ENCODE data around the gene CASP3. TPM values are rescaled to one million over a fixed set of nuclear protein-coding genes. Genes with fewer than 3 reads are reported as not detected.
A peak's percentile ranks its signal among the peaks of the same experiment; 100 is the strongest.

Gene CASP3
- total RNA-seq (10 to 100 TPM in 2 of 4 donors, 1 to 10 TPM in 2; 8.6 to 11.0 (median 10.2) TPM), polyA plus RNA-seq (10.5 TPM)
- long read RNA-seq, donor 1, transcript CASP3-206 (7 exons, 2,540 nt), result major isoform, 10 of 18 reads
- long read RNA-seq, donor 1, partial matches to known transcripts, result 0 of 18 reads
- long read RNA-seq, donor 1, other reads (novel, unspliced or antisense), result 3 of 18 reads
- long read RNA-seq, donor 2, partial matches to known transcripts, result 1 of 7 reads
- long read RNA-seq, donor 2, other reads (novel, unspliced or antisense), result 0 of 7 reads
- long read RNA-seq, donor 3, transcript CASP3-206 (7 exons, 2,540 nt), result major isoform, 29 of 47 reads
- long read RNA-seq, donor 3, transcript CASP3-201 (8 exons, 2,673 nt), result minor isoform, 9 of 47 reads
- long read RNA-seq, donor 3, partial matches to known transcripts, result 1 of 47 reads
- long read RNA-seq, donor 3, other reads (novel, unspliced or antisense), result 8 of 47 reads
- long read RNA-seq, donor 4, partial matches to known transcripts, result 0 of 5 reads
- long read RNA-seq, donor 4, other reads (novel, unspliced or antisense), result 1 of 5 reads

DNA sequence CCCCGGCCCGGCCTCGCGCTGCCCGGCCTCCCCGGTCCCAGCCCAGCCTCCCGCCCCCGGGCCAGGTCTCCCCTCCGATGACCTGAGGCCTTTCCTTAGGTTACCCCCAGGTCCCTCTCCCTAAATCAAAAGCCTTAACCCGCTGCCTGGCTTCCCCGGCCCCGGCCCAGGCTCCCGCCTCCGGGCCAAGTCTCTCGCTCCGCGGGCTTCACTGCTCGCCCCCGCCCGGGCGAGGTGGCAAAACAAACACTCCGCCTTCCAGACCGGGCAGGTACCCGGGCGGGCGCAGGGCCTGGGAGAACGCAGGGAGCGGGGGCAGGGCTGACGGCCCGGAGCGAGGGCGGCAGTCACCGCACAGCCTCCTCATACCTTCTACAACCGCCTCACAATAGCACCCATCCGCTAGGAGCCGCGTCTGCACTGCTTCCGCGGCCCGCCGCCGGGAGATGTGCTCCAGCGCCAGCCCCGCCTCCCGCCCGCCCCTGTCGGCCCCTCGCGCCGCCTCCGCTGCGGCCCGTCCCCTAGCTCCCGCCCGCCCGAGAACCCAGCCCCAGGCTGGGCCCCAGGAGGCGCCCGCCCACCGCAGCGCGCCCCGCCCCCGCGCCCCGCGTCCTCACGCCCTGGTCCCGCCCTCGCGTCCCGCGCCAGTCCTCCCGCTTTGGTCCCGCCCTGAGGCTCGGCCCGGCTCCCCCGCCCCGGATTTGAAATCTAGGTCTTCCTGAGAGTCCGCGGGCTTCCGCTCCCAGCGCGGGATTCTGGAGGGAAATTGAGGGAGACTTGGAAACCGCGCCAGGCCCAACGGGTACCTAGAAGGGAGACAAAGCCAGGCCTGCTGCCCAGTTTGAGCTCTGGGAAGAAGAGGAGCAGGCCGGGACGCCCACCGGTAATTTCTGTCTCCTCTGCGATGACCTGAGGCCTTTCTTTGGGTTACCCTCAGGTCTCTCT, at the start of gene CASP3, which contains the start of gene PRIMPOL:
Gene CASP3, minus strand, starts transcription at position 422 of the 945 bp plus-strand sequence. CDS start 10,994 bp downstream, outside the sequence.
Gene PRIMPOL, plus strand, starts transcription at position 713 of the 945 bp plus-strand sequence. CDS start 7,403 bp downstream, outside the sequence.
- Histone ChIP-seq H3K4me1 (ENCODE audit: control insufficient read depth, insufficient read depth, low read length) (peaks cover 7% of the 10 kb centered on the region), H3K27me3 (ENCODE audit: control insufficient read depth, insufficient read depth) (no peaks in the 10 kb centered on the region), H3K27ac (ENCODE audit: low read length) (peak within 1 kb of the TSS; percentile 97), H3K9me3 (ENCODE audit: control insufficient read depth, low read length) (no peaks in the 10 kb centered on the region), H3K4me3 (ENCODE audit: low read length) (peak within 1 kb of the TSS; percentile 93)
- ATAC-seq, result peak; percentile 98 to 99
- intact Hi-C loops (cut with DNase I), result loop anchor here in 1 of 4 donors (10.0 kb wide), 1 partner anchor 94 kb away; no protein-coding TSS in a partner anchor
- WGBS, result under 1% methylated on average over 90 of the region's 90 CpGs
- peak; percentile 97 to 99 (median 99) for DNase-seq

DNA sequence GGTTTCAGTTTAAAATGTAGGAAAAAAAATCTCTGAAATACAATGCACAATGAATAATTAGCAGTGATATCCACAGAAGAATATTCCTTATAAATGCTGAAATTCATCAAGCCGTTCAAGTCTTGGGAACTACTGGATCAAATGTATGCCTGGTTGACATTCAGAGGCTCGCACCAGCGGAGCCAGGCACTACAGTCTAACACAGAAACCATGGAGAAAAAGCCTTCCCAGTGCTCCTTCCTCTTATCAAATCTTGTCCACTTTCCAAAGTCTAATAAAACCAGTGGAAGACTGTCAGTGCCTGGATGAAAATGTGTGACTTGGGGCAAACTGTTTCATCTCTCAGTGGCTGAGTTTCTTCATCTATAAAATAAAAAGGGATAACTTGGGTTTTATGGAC, 48.7 kb upstream of the CASP3 start:
- H3K27ac ChIP-seq (ENCODE audit: low read length), result no peak overlapping the region
- WGBS, result 60% methylated on average over 3 of the region's 3 CpGs
- intact Hi-C loops (cut with DNase I), result no loop called here
- no peaks in the 10 kb centered on the region for H3K27me3 ChIP-seq (ENCODE audit: control insufficient read depth, insufficient read depth)
- no peaks in the 10 kb centered on the region for H3K9me3 ChIP-seq (ENCODE audit: control insufficient read depth, low read length)
- ATAC-seq (peak; percentile 37 to 73), DNase-seq (peak in 1 of 3 donors; percentile 67)
- H3K4me3 ChIP-seq (ENCODE audit: low read length), result peak overlapping the region; percentile 7
- H3K4me1 ChIP-seq (ENCODE audit: control insufficient read depth, insufficient read depth, low read length), result no peaks in the 10 kb centered on the region

- no peak overlapping the region for H3K27ac ChIP-seq (ENCODE audit: low read length)
- 53% methylated on average over 3 of the region's 3 CpGs for WGBS
- intact Hi-C loops (cut with DNase I), result no loop called here
- ATAC-seq (peak; percentile 43 to 46), DNase-seq (no peak)
- no peaks in the 10 kb centered on the region for H3K4me1 ChIP-seq (ENCODE audit: control insufficient read depth, insufficient read depth, low read length)
- no peaks in the 10 kb centered on the region for H3K9me3 ChIP-seq (ENCODE audit: control insufficient read depth, low read length)
- H3K4me3 ChIP-seq (ENCODE audit: low read length), result no peak overlapping the region
- H3K27me3 ChIP-seq (ENCODE audit: control insufficient read depth, insufficient read depth), result no peaks in the 10 kb centered on the region
Observed at GRCh38 chr4:184695178-184695896, 46.1 kb upstream of the CASP3 start.

DNA sequence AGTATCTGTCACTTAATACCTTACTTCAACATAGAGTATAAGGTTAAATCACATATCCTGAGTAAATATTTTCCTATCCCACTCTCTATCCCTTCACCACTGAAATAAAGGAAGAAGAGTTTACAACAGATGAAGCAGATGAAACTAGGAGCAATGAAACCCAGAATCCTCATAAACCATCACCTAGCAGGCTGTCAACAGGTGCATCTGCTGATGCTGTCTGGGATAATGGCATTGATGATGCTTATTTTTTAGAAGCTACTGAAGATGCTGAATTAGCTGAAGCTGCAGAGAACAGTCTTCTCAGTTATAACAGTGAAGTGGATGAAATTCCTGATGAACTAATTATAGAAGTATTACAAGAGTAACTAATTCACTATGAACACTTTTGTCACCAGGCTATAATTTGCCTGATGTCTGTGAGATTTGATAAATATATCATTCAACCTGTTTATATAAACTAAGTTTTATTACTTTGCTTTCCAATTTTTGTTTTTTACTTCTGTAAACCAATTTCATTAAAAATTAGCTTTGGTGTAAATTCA, 45.2 kb upstream of the CASP3 start:
- Histone ChIP-seq H3K4me3 (ENCODE audit: low read length) (no peak overlapping the region), H3K9me3 (ENCODE audit: control insufficient read depth, low read length) (no peaks in the 10 kb centered on the region), H3K27me3 (ENCODE audit: control insufficient read depth, insufficient read depth) (no peaks in the 10 kb centered on the region), H3K27ac (ENCODE audit: low read length) (no peak overlapping the region), H3K4me1 (ENCODE audit: control insufficient read depth, insufficient read depth, low read length) (no peaks in the 10 kb centered on the region)
- ATAC-seq (no peak), DNase-seq (no peak)
- intact Hi-C loops (cut with DNase I), result no loop called here

DNA sequence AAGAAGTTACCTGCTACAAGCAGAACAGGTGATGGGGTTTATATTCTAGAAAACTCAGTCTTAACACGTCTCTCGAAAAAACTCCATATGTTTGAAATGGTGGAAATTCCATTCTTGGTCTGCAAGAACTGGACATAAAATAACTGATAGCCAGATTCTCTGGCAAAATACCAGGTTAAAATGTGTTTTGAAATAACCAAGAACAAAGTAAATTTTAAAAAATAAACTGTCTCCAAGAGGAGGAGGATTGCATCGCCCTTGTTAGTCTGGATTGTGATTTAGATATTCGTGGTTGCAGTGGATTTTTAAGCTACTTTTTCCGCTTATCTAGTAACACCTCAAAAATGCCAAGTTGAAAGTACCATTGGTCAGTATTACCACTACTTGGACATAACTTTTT, 43.8 kb upstream of the CASP3 start:
- 83% methylated on average over 5 of the region's 5 CpGs for WGBS
- DNase-seq (no peak), ATAC-seq (no peak)
- Histone ChIP-seq H3K27me3 (ENCODE audit: control insufficient read depth, insufficient read depth) (no peaks in the 10 kb centered on the region), H3K9me3 (ENCODE audit: control insufficient read depth, low read length) (no peaks in the 10 kb centered on the region), H3K4me3 (ENCODE audit: low read length) (no peak overlapping the region), H3K27ac (ENCODE audit: low read length) (no peak overlapping the region), H3K4me1 (ENCODE audit: control insufficient read depth, insufficient read depth, low read length) (no peaks in the 10 kb centered on the region)
- intact Hi-C loops (cut with DNase I), result no loop called here

- no peak for DNase-seq
- Histone ChIP-seq H3K27me3 (ENCODE audit: control insufficient read depth, insufficient read depth) (no peaks in the 10 kb centered on the region), H3K4me3 (ENCODE audit: low read length) (no peak overlapping the region), H3K9me3 (ENCODE audit: control insufficient read depth, low read length) (no peaks in the 10 kb centered on the region), H3K27ac (ENCODE audit: low read length) (no peak overlapping the region), H3K4me1 (ENCODE audit: control insufficient read depth, insufficient read depth, low read length) (no peaks in the 10 kb centered on the region)
- intact Hi-C loops (cut with DNase I), result no loop called here
- 58% methylated on average over 5 of the region's 5 CpGs for WGBS
- ATAC-seq, result no peak
Observed at GRCh38 chr4:184689681-184690080, 40.4 kb upstream of the CASP3 start.

DNA sequence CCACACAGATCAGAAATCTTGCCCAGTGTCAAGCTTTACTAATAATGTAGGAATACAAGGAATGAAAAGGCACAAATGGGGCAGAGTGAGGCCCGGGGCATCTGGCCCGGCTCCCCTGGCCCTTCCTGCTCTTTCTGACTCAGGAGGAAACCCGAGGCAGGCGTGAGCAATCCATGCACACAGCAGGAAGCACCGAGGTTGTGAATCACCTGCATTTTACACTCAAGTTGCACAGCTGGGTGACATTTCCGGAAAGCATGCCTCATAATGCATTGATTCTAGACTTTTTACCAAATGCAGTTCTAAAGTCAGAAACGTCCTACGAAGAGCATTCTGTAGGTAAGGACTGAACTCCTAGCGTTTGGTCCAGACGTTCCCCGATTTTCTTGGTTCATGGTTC, 39.2 kb upstream of the CASP3 start:
- Histone ChIP-seq H3K27me3 (ENCODE audit: control insufficient read depth, insufficient read depth) (no peaks in the 10 kb centered on the region), H3K27ac (ENCODE audit: low read length) (no peak overlapping the region), H3K9me3 (ENCODE audit: control insufficient read depth, low read length) (no peaks in the 10 kb centered on the region), H3K4me1 (ENCODE audit: control insufficient read depth, insufficient read depth, low read length) (no peaks in the 10 kb centered on the region), H3K4me3 (ENCODE audit: low read length) (no peak overlapping the region)
- ATAC-seq, result no peak
- intact Hi-C loops (cut with DNase I), result no loop called here
- DNase-seq, result no peak
- 67% methylated on average over 11 of the region's 11 CpGs for WGBS

- no peak for ATAC-seq
Observed at GRCh38 chr4:184688005-184688404, 38.8 kb upstream of the CASP3 start.

GRCh38 chr4:184684491-184685189, 35.4 kb upstream of the CASP3 start:
- WGBS, result 66% methylated on average over 5 of the region's 5 CpGs
- H3K27ac ChIP-seq (ENCODE audit: low read length), result no peak overlapping the region
- peaks cover 2% of the 10 kb centered on the region for H3K4me1 ChIP-seq (ENCODE audit: control insufficient read depth, insufficient read depth, low read length)
- H3K4me3 ChIP-seq (ENCODE audit: low read length), result no peak overlapping the region
- ATAC-seq (peak in 1 of 2 donors; percentile 69), DNase-seq (no peak)
- intact Hi-C loops (cut with DNase I), result no loop called here
- H3K27me3 ChIP-seq (ENCODE audit: control insufficient read depth, insufficient read depth), result no peaks in the 10 kb centered on the region
- H3K9me3 ChIP-seq (ENCODE audit: control insufficient read depth, low read length), result no peaks in the 10 kb centered on the region

More at GRCh38 chr4:184688005-184688404, 38.8 kb upstream of the CASP3 start:
- 49% methylated on average over 3 of the region's 3 CpGs for WGBS
- H3K9me3 ChIP-seq (ENCODE audit: control insufficient read depth, low read length), result no peaks in the 10 kb centered on the region
- no peak overlapping the region for H3K27ac ChIP-seq (ENCODE audit: low read length)
- DNase-seq, result no peak
- intact Hi-C loops (cut with DNase I), result no loop called here
- no peak overlapping the region for H3K4me3 ChIP-seq (ENCODE audit: low read length)
- no peaks in the 10 kb centered on the region for H3K4me1 ChIP-seq (ENCODE audit: control insufficient read depth, insufficient read depth, low read length)
- H3K27me3 ChIP-seq (ENCODE audit: control insufficient read depth, insufficient read depth), result no peaks in the 10 kb centered on the region

GRCh38 chr4:184681916-184682315, 32.7 kb upstream of the CASP3 start:
- Histone ChIP-seq H3K27me3 (ENCODE audit: control insufficient read depth, insufficient read depth) (no peaks in the 10 kb centered on the region), H3K4me1 (ENCODE audit: control insufficient read depth, insufficient read depth, low read length) (peaks cover 2% of the 10 kb centered on the region), H3K9me3 (ENCODE audit: control insufficient read depth, low read length) (no peaks in the 10 kb centered on the region), H3K27ac (ENCODE audit: low read length) (no peak overlapping the region), H3K4me3 (ENCODE audit: low read length) (no peak overlapping the region)
- intact Hi-C loops (cut with DNase I), result no loop called here
- ATAC-seq, result no peak
- 97% methylated on average over 1 of the region's 1 CpG for WGBS
- DNase-seq, result no peak

All from right cardiac atrium (tissue), 5 donors.